Measurements from ENCODE around the gene C8A. TPM values are rescaled to one million over a fixed set of nuclear protein-coding genes. Genes with fewer than 3 reads are reported as not detected.

The C8A gene
- total and polyA plus RNA-seq, 2 donors, result 0.16 TPM; not detected in 1

- Histone ChIP-seq H3K4me1 (ENCODE audit: insufficient read depth) (no peaks in the 10 kb centered on the region), H3K36me3 (ENCODE audit: insufficient read depth) (no peaks in the 10 kb centered on the region), H3K27ac (ENCODE audit: low read depth) (no peak overlapping the region), H3K4me3 (ENCODE audit: low read depth, low read length) (no peak overlapping the region)
- WGBS, result 89% methylated on average over 2 of the region's 2 CpGs
- no peak for DNase-seq (ENCODE audit: extremely low spot score)
Measured at GRCh38 chr1:56929492-56929891, 74.9 kb downstream of the C8A start.

- WGBS, result 62% methylated on average over 3 of the region's 3 CpGs
Measured at GRCh38 chr1:56931211-56931610, 76.6 kb downstream of the C8A start.

GRCh38 chr1:56931686-56932085 lies 77.1 kb downstream of the C8A start:
- Histone ChIP-seq H3K4me1 (ENCODE audit: insufficient read depth) (no peaks in the 10 kb centered on the region), H3K36me3 (ENCODE audit: insufficient read depth) (no peaks in the 10 kb centered on the region), H3K4me3 (ENCODE audit: low read depth, low read length) (no peak overlapping the region), H3K27ac (ENCODE audit: low read depth) (no peak overlapping the region)
- 75% methylated on average over 3 of the region's 3 CpGs for WGBS
- no peak for DNase-seq (ENCODE audit: extremely low spot score)

More at GRCh38 chr1:56931211-56931610, 76.6 kb downstream of the C8A start:
- Histone ChIP-seq H3K36me3 (ENCODE audit: insufficient read depth) (no peaks in the 10 kb centered on the region), H3K4me3 (ENCODE audit: low read depth, low read length) (no peak overlapping the region), H3K4me1 (ENCODE audit: insufficient read depth) (no peaks in the 10 kb centered on the region), H3K27ac (ENCODE audit: low read depth) (no peak overlapping the region)
- DNase-seq (ENCODE audit: extremely low spot score), result no peak

GRCh38 chr1:56933161-56933560 lies 78.6 kb downstream of the C8A start:
- 83% methylated on average over 2 of the region's 2 CpGs for WGBS
- H3K27ac ChIP-seq (ENCODE audit: low read depth), result no peak overlapping the region
- H3K36me3 ChIP-seq (ENCODE audit: insufficient read depth), result no peaks in the 10 kb centered on the region
- H3K4me1 ChIP-seq (ENCODE audit: insufficient read depth), result no peaks in the 10 kb centered on the region
- no peak overlapping the region for H3K4me3 ChIP-seq (ENCODE audit: low read depth, low read length)
- DNase-seq (ENCODE audit: extremely low spot score), result no peak

GRCh38 chr1:56933606-56934005 lies 79.0 kb downstream of the C8A start:
- WGBS, result 62% methylated on average over 2 of the region's 2 CpGs
- H3K36me3 ChIP-seq (ENCODE audit: insufficient read depth), result no peaks in the 10 kb centered on the region
- H3K4me1 ChIP-seq (ENCODE audit: insufficient read depth), result no peaks in the 10 kb centered on the region
- DNase-seq (ENCODE audit: extremely low spot score), result no peak
- H3K27ac ChIP-seq (ENCODE audit: low read depth), result no peak overlapping the region
- H3K4me3 ChIP-seq (ENCODE audit: low read depth, low read length), result no peak overlapping the region

- H3K27ac ChIP-seq (ENCODE audit: low read depth), result no peak overlapping the region
- 12% methylated on average over 1 of the region's 1 CpG for whole genome bisulfite sequencing
- H3K4me1 ChIP-seq (ENCODE audit: insufficient read depth), result no peaks in the 10 kb centered on the region
- DNase-seq (ENCODE audit: extremely low spot score), result no peak
- no peak overlapping the region for H3K4me3 ChIP-seq (ENCODE audit: low read depth, low read length)
- no peaks in the 10 kb centered on the region for H3K36me3 ChIP-seq (ENCODE audit: insufficient read depth)
Measured at GRCh38 chr1:56934430-56935060, 79.9 kb downstream of the C8A start.

- 98% methylated on average over 2 of the region's 2 CpGs for WGBS
- DNase-seq (ENCODE audit: extremely low spot score), result no peak
- no peak overlapping the region for H3K4me3 ChIP-seq (ENCODE audit: low read depth, low read length)
Measured at GRCh38 chr1:56938646-56939045, 84.0 kb downstream of the C8A start.

GRCh38 chr1:56939209-56939608 lies 84.6 kb downstream of the C8A start:
- Histone ChIP-seq H3K27ac (ENCODE audit: low read depth) (no peak overlapping the region), H3K36me3 (ENCODE audit: insufficient read depth) (no peaks in the 10 kb centered on the region), H3K4me3 (ENCODE audit: low read depth, low read length) (no peak overlapping the region), H3K4me1 (ENCODE audit: insufficient read depth) (no peaks in the 10 kb centered on the region)
- WGBS, result 87% methylated on average over 2 of the region's 2 CpGs
- no peak for DNase-seq (ENCODE audit: extremely low spot score)

More at GRCh38 chr1:56938646-56939045, 84.0 kb downstream of the C8A start:
- Histone ChIP-seq H3K36me3 (ENCODE audit: insufficient read depth) (no peaks in the 10 kb centered on the region), H3K27ac (ENCODE audit: low read depth) (no peak overlapping the region), H3K4me1 (ENCODE audit: insufficient read depth) (no peaks in the 10 kb centered on the region)

- no peak overlapping the region for H3K27ac ChIP-seq (ENCODE audit: low read depth)
- WGBS, result 0% methylated on average over 1 of the region's 1 CpG
- no peak for DNase-seq (ENCODE audit: extremely low spot score)
Measured at GRCh38 chr1:56940039-56940438, 85.4 kb downstream of the C8A start.

GRCh38 chr1:56948403-56949023 lies 93.9 kb downstream of the C8A start:
- no peak overlapping the region for H3K27ac ChIP-seq (ENCODE audit: low read depth)
- no peak overlapping the region for H3K4me3 ChIP-seq (ENCODE audit: low read depth, low read length)
- no peaks in the 10 kb centered on the region for H3K36me3 ChIP-seq (ENCODE audit: insufficient read depth)
- no peak for DNase-seq (ENCODE audit: extremely low spot score)
- no peaks in the 10 kb centered on the region for H3K4me1 ChIP-seq (ENCODE audit: insufficient read depth)
- 70% methylated on average over 1 of the region's 1 CpG for WGBS

More at GRCh38 chr1:56940039-56940438, 85.4 kb downstream of the C8A start:
- Histone ChIP-seq H3K4me1 (ENCODE audit: insufficient read depth) (no peaks in the 10 kb centered on the region), H3K36me3 (ENCODE audit: insufficient read depth) (no peaks in the 10 kb centered on the region), H3K4me3 (ENCODE audit: low read depth, low read length) (no peak overlapping the region)

GRCh38 chr1:56952501-56952900 lies 97.9 kb downstream of the C8A start:
- WGBS, result 81% methylated on average over 8 of the region's 8 CpGs
- no peak overlapping the region for H3K27ac ChIP-seq (ENCODE audit: low read depth)
- no peaks in the 10 kb centered on the region for H3K36me3 ChIP-seq (ENCODE audit: insufficient read depth)

GRCh38 chr1:56953386-56953785 lies 98.8 kb downstream of the C8A start:
- Histone ChIP-seq H3K36me3 (ENCODE audit: insufficient read depth) (no peaks in the 10 kb centered on the region), H3K4me3 (ENCODE audit: low read depth, low read length) (no peak overlapping the region), H3K27ac (ENCODE audit: low read depth) (no peak overlapping the region), H3K4me1 (ENCODE audit: insufficient read depth) (peaks cover 2% of the 10 kb centered on the region)
- DNase-seq (ENCODE audit: extremely low spot score), result no peak
- WGBS, result 65% methylated on average over 5 of the region's 5 CpGs

More at GRCh38 chr1:56952501-56952900, 97.9 kb downstream of the C8A start:
- H3K4me1 ChIP-seq (ENCODE audit: insufficient read depth), result no peaks in the 10 kb centered on the region
- no peak overlapping the region for H3K4me3 ChIP-seq (ENCODE audit: low read depth, low read length)
- DNase-seq (ENCODE audit: extremely low spot score), result no peak

GRCh38 chr1:56954664-56955063 lies 100.1 kb downstream of the C8A start:
- Histone ChIP-seq H3K4me3 (ENCODE audit: low read depth, low read length) (no peak overlapping the region), H3K27ac (ENCODE audit: low read depth) (no peak overlapping the region), H3K4me1 (ENCODE audit: insufficient read depth) (peaks cover 2% of the 10 kb centered on the region), H3K36me3 (ENCODE audit: insufficient read depth) (no peaks in the 10 kb centered on the region)
- no peak for DNase-seq (ENCODE audit: extremely low spot score)
- 89% methylated on average over 1 of the region's 1 CpG for WGBS

- DNase-seq (ENCODE audit: extremely low spot score), result peak; percentile 2
- no peaks in the 10 kb centered on the region for H3K36me3 ChIP-seq (ENCODE audit: insufficient read depth)
- 26% methylated on average over 3 of the region's 3 CpGs for WGBS
- H3K27ac ChIP-seq (ENCODE audit: low read depth), result no peak overlapping the region
- peaks cover 2% of the 10 kb centered on the region for H3K4me1 ChIP-seq (ENCODE audit: insufficient read depth)
- H3K4me3 ChIP-seq (ENCODE audit: low read depth, low read length), result no peak overlapping the region
Measured at GRCh38 chr1:56957931-56958330, 103.3 kb downstream of the C8A start.

All from urinary bladder (tissue), 4 donors.